ENCODE results near the gene ATP11C. TPM values are rescaled to one million over a fixed set of nuclear protein-coding genes. Genes with fewer than 3 reads are reported as not detected.
A peak's percentile ranks its signal among the peaks of the same experiment; 100 is the strongest.

Gene ATP11C
- total and polyA plus RNA-seq, 2 donors = 14.6 to 21.6 TPM

DNA sequence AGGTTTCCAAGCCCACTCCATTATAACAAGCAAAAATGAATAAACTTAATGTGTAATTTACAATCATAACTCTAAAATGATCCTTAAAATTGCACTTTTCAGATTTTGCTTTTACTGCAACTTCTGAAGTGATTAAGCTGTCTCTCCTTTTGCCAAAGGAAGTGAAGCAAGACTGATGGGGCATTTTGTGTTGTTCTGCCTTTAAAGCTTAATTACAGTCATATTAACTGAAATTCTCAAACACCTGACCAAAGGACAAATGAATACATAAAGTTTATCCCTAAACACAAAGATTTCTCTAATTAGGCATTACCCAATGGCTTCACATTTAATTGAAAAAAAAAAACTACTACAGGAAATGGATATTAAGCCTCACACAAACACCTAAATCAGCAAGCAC lies 101.8 kb downstream of the ATP11C start:
- no peaks in the 10 kb centered on the region for H3K27me3 ChIP-seq (ENCODE audit: control insufficient read depth in 2 of 2, insufficient read depth in 1 of 2, low read length in 1 of 2)
- H3K4me1 ChIP-seq (ENCODE audit: control insufficient read depth in 2 of 2, insufficient read depth in 2 of 2, low read length in 2 of 2) = peaks cover 2% of the 10 kb centered on the region in 2 donors
- no peak overlapping the region for H3K27ac ChIP-seq (ENCODE audit: low read depth in 1 of 2, low read length in 1 of 2)
- no peaks in the 10 kb centered on the region for H3K36me3 ChIP-seq (ENCODE audit: control insufficient read depth in 2 of 2, insufficient read depth in 2 of 2, low read length in 1 of 2)
- H3K9me3 ChIP-seq (ENCODE audit: control insufficient read depth in 2 of 2, insufficient read depth in 1 of 2, low read length in 1 of 2) = no peaks in the 10 kb centered on the region
- DNase-seq (ENCODE audit: low read depth in 6 of 9, low spot score in 9 of 9) = no peak
- no peak overlapping the region for H3K4me3 ChIP-seq (ENCODE audit: low read length in 2 of 2)

DNA sequence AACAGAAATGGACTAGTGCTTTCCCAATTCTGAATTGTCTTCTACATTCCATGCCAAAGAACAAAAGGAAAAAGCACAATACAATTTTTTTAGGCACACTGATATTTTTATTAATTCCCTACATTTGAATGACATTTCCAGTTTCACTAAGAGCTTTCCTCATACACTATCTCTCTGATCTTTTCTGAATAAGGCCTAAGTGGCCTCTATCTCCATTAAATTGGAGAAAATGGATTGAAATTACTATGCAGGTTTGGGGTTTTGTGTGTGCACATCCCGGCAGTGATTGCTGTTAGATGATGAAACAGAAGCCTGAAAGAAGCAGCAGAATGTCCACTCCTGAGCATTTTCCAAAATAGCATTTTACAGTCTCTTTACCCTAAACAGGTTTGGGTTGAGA lies 104.0 kb downstream of the ATP11C start:
- H3K27me3 ChIP-seq (ENCODE audit: control insufficient read depth in 2 of 2, insufficient read depth in 1 of 2, low read length in 1 of 2) = no peaks in the 10 kb centered on the region
- no peaks in the 10 kb centered on the region for H3K36me3 ChIP-seq (ENCODE audit: control insufficient read depth in 2 of 2, insufficient read depth in 2 of 2, low read length in 1 of 2)
- no peak for DNase-seq (ENCODE audit: low read depth in 6 of 9, low spot score in 9 of 9)
- WGBS = 89% methylated on average over 1 of the region's 1 CpG
- peaks cover 2% of the 10 kb centered on the region in 2 donors for H3K4me1 ChIP-seq (ENCODE audit: control insufficient read depth in 2 of 2, insufficient read depth in 2 of 2, low read length in 2 of 2)
- H3K27ac ChIP-seq (ENCODE audit: low read depth in 1 of 2, low read length in 1 of 2) = no peak overlapping the region
- no peak overlapping the region for H3K4me3 ChIP-seq (ENCODE audit: low read length in 2 of 2)
- no peaks in the 10 kb centered on the region for H3K9me3 ChIP-seq (ENCODE audit: control insufficient read depth in 2 of 2, insufficient read depth in 1 of 2, low read length in 1 of 2)

GRCh38 chrX:139828033-139828432 lies 104.8 kb downstream of the ATP11C start:
- Histone ChIP-seq H3K4me1 (ENCODE audit: control insufficient read depth in 2 of 2, insufficient read depth in 2 of 2, low read length in 2 of 2) (peaks cover 2% of the 10 kb centered on the region in 2 donors), H3K4me3 (ENCODE audit: low read length in 2 of 2) (no peak overlapping the region), H3K27ac (ENCODE audit: low read depth in 1 of 2, low read length in 1 of 2) (no peak overlapping the region), H3K9me3 (ENCODE audit: control insufficient read depth in 2 of 2, insufficient read depth in 1 of 2, low read length in 1 of 2) (no peaks in the 10 kb centered on the region), H3K27me3 (ENCODE audit: control insufficient read depth in 2 of 2, insufficient read depth in 1 of 2, low read length in 1 of 2) (no peaks in the 10 kb centered on the region), H3K36me3 (ENCODE audit: control insufficient read depth in 2 of 2, insufficient read depth in 2 of 2, low read length in 1 of 2) (no peaks in the 10 kb centered on the region)
- 91% methylated on average over 1 of the region's 1 CpG for WGBS
- no peak for DNase-seq (ENCODE audit: low read depth in 6 of 9, low spot score in 9 of 9)

- no peaks in the 10 kb centered on the region for H3K36me3 ChIP-seq (ENCODE audit: control insufficient read depth in 2 of 2, insufficient read depth in 2 of 2, low read length in 1 of 2)
- no peak for DNase-seq (ENCODE audit: low read depth in 6 of 9, low spot score in 9 of 9)
These were observed 106.5 kb downstream of the ATP11C start for GRCh38 chrX:139826065-139827044.

GRCh38 chrX:139825618-139826017 lies 107.2 kb downstream of the ATP11C start:
- Histone ChIP-seq H3K4me1 (ENCODE audit: control insufficient read depth in 2 of 2, insufficient read depth in 2 of 2, low read length in 2 of 2) (no peaks in the 10 kb centered on the region), H3K36me3 (ENCODE audit: control insufficient read depth in 2 of 2, insufficient read depth in 2 of 2, low read length in 1 of 2) (no peaks in the 10 kb centered on the region), H3K4me3 (ENCODE audit: low read length in 2 of 2) (no peak overlapping the region), H3K9me3 (ENCODE audit: control insufficient read depth in 2 of 2, insufficient read depth in 1 of 2, low read length in 1 of 2) (no peaks in the 10 kb centered on the region), H3K27me3 (ENCODE audit: control insufficient read depth in 2 of 2, insufficient read depth in 1 of 2, low read length in 1 of 2) (no peaks in the 10 kb centered on the region), H3K27ac (ENCODE audit: low read depth in 1 of 2, low read length in 1 of 2) (no peak overlapping the region)
- WGBS = 97% methylated on average over 3 of the region's 3 CpGs
- DNase-seq (ENCODE audit: low read depth in 6 of 9, low spot score in 9 of 9) = no peak

More at GRCh38 chrX:139826065-139827044, 106.5 kb downstream of the ATP11C start:
- Histone ChIP-seq H3K4me3 (ENCODE audit: low read length in 2 of 2) (no peak overlapping the region), H3K27ac (ENCODE audit: low read depth in 1 of 2, low read length in 1 of 2) (no peak overlapping the region), H3K9me3 (ENCODE audit: control insufficient read depth in 2 of 2, insufficient read depth in 1 of 2, low read length in 1 of 2) (no peaks in the 10 kb centered on the region), H3K27me3 (ENCODE audit: control insufficient read depth in 2 of 2, insufficient read depth in 1 of 2, low read length in 1 of 2) (no peaks in the 10 kb centered on the region), H3K4me1 (ENCODE audit: control insufficient read depth in 2 of 2, insufficient read depth in 2 of 2, low read length in 2 of 2) (peaks cover 0 to under 1% of the 10 kb centered on the region in 2 donors)
- 90% methylated on average over 8 of the region's 8 CpGs for WGBS

- H3K4me1 ChIP-seq (ENCODE audit: control insufficient read depth in 2 of 2, insufficient read depth in 2 of 2, low read length in 2 of 2) = no peaks in the 10 kb centered on the region
- H3K27me3 ChIP-seq (ENCODE audit: control insufficient read depth in 2 of 2, insufficient read depth in 1 of 2, low read length in 1 of 2) = no peaks in the 10 kb centered on the region
- no peaks in the 10 kb centered on the region for H3K9me3 ChIP-seq (ENCODE audit: control insufficient read depth in 2 of 2, insufficient read depth in 1 of 2, low read length in 1 of 2)
- 94% methylated on average over 6 of the region's 6 CpGs for whole genome bisulfite sequencing
- H3K36me3 ChIP-seq (ENCODE audit: control insufficient read depth in 2 of 2, insufficient read depth in 2 of 2, low read length in 1 of 2) = no peaks in the 10 kb centered on the region
- no peak for DNase-seq (ENCODE audit: low read depth in 6 of 9, low spot score in 9 of 9)
- no peak overlapping the region for H3K4me3 ChIP-seq (ENCODE audit: low read length in 2 of 2)
- no peak overlapping the region for H3K27ac ChIP-seq (ENCODE audit: low read depth in 1 of 2, low read length in 1 of 2)
These were observed 109.0 kb downstream of the ATP11C start for GRCh38 chrX:139823806-139824205.

GRCh38 chrX:139820358-139820984 lies 112.4 kb downstream of the ATP11C start:
- 99% methylated on average over 7 of the region's 7 CpGs for WGBS
- Histone ChIP-seq H3K27ac (ENCODE audit: low read depth in 1 of 2, low read length in 1 of 2) (no peak overlapping the region), H3K36me3 (ENCODE audit: control insufficient read depth in 2 of 2, insufficient read depth in 2 of 2, low read length in 1 of 2) (no peaks in the 10 kb centered on the region), H3K9me3 (ENCODE audit: control insufficient read depth in 2 of 2, insufficient read depth in 1 of 2, low read length in 1 of 2) (no peaks in the 10 kb centered on the region), H3K27me3 (ENCODE audit: control insufficient read depth in 2 of 2, insufficient read depth in 1 of 2, low read length in 1 of 2) (no peaks in the 10 kb centered on the region), H3K4me1 (ENCODE audit: control insufficient read depth in 2 of 2, insufficient read depth in 2 of 2, low read length in 2 of 2) (no peaks in the 10 kb centered on the region), H3K4me3 (ENCODE audit: low read length in 2 of 2) (no peak overlapping the region)
- no peak for DNase-seq (ENCODE audit: low read depth in 6 of 9, low spot score in 9 of 9)

- Histone ChIP-seq H3K4me3 (ENCODE audit: low read length in 2 of 2) (no peak overlapping the region), H3K9me3 (ENCODE audit: control insufficient read depth in 2 of 2, insufficient read depth in 1 of 2, low read length in 1 of 2) (no peaks in the 10 kb centered on the region), H3K27ac (ENCODE audit: low read depth in 1 of 2, low read length in 1 of 2) (no peak overlapping the region), H3K4me1 (ENCODE audit: control insufficient read depth in 2 of 2, insufficient read depth in 2 of 2, low read length in 2 of 2) (no peaks in the 10 kb centered on the region), H3K27me3 (ENCODE audit: control insufficient read depth in 2 of 2, insufficient read depth in 1 of 2, low read length in 1 of 2) (no peaks in the 10 kb centered on the region), H3K36me3 (ENCODE audit: control insufficient read depth in 2 of 2, insufficient read depth in 2 of 2, low read length in 1 of 2) (peaks cover 0 to 6% of the 10 kb centered on the region in 2 donors)
- peak in 1 of 9 donors; percentile 4 for DNase-seq (ENCODE audit: low read depth in 6 of 9, low spot score in 9 of 9)
- 90% methylated on average over 2 of the region's 2 CpGs for whole genome bisulfite sequencing
These were observed 116.6 kb downstream of the ATP11C start for GRCh38 chrX:139816204-139816603.

- H3K27me3 ChIP-seq (ENCODE audit: control insufficient read depth in 2 of 2, insufficient read depth in 1 of 2, low read length in 1 of 2) = no peaks in the 10 kb centered on the region
- no peaks in the 10 kb centered on the region for H3K4me1 ChIP-seq (ENCODE audit: control insufficient read depth in 2 of 2, insufficient read depth in 2 of 2, low read length in 2 of 2)
- H3K4me3 ChIP-seq (ENCODE audit: low read length in 2 of 2) = no peak overlapping the region
- peaks cover 0 to 6% of the 10 kb centered on the region in 2 donors for H3K36me3 ChIP-seq (ENCODE audit: control insufficient read depth in 2 of 2, insufficient read depth in 2 of 2, low read length in 1 of 2)
- H3K9me3 ChIP-seq (ENCODE audit: control insufficient read depth in 2 of 2, insufficient read depth in 1 of 2, low read length in 1 of 2) = no peaks in the 10 kb centered on the region
- WGBS = 100% methylated on average over 1 of the region's 1 CpG
- no peak overlapping the region for H3K27ac ChIP-seq (ENCODE audit: low read depth in 1 of 2, low read length in 1 of 2)
- no peak for DNase-seq (ENCODE audit: low read depth in 6 of 9, low spot score in 9 of 9)
These were observed 117.1 kb downstream of the ATP11C start for GRCh38 chrX:139815771-139816170.

Measured in thymus (tissue), 11 donors.